ENCODE measurements around the gene SPSB2.

GRCh38 chr12:6843118-6843902 lies 29.8 kb downstream of the SPSB2 start:
- no peak for TF ChIP-seq POLR2A (IDR thresholded peaks at IDR 0.05; ENCODE audit: low read depth, low read length)
- no peak for TF ChIP-seq POLR2AphosphoS5 (IDR thresholded peaks at IDR 0.05; ENCODE audit: low read depth, low read length)
